SH-SY5Y (cell line): ENCODE measurements around the gene GUK1.

Experiments
- GATA2 ChIP-seq: IDR thresholded peaks from 2 replicates; pipeline ENCODE4 v1.6.1; 2011; ENCODE audit warnings: mild to moderate bottlenecking, low read depth, low read length
- GATA3 ChIP-seq: IDR thresholded peaks from 2 replicates; pipeline ENCODE4 v1.6.1; 2011; ENCODE audit warnings: low read depth, mild to moderate bottlenecking, low read length, moderate library complexity

DNA sequence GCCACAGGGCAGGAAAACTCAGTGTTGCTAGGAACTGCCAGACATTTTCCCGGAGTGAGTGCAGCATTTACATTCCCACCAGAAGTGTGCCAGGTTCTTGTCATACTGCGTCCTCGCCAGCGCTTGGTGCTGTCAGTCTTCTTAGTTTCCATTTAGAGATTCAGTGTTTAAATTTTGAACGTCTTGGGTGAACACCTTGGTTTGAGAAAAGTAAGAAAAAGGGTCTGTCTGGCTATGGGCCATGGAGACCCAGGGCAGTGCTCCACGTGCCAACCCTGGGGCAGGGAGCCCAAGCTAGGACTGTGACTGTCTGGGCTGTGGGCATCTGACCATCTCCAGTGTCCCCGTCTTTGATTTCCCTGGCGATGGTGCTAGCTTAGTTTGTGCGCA lies 41.6 kb downstream of the GUK1 start:
- TF ChIP-seq GATA3 (no peak), GATA2 (no peak)
